H9 (cell line): ENCODE measurements around the gene OR2L8. TPM values are rescaled to one million over a fixed set of nuclear protein-coding genes. Genes with fewer than 3 reads are reported as not detected.

Experiments used
- DNase-seq: peaks from one replicate; pipeline ENCODE4 v3.0.0-alpha.2; 2017
- H2AFZ ChIP-seq: one replicate; pipeline ENCODE4 v1.6.1; 2013; ENCODE audit warnings: mild to moderate bottlenecking, low read length, control low read depth, moderate library complexity
- H2AK5ac ChIP-seq: 2 replicates; pipeline ENCODE4 v1.6.1; 2013; ENCODE audit warnings: low read length, control low read depth, mixed read lengths; ENCODE audit not compliant: insufficient read length
- H2BK120ac ChIP-seq: one replicate; pipeline ENCODE4 v1.6.1; 2013; ENCODE audit warnings: low read depth, mild to moderate bottlenecking, low read length, control low read depth, inconsistent platforms; ENCODE audit not compliant: poor library complexity, severe bottlenecking
- H2BK12ac ChIP-seq: 2 replicates; pipeline ENCODE4 v1.6.1; 2013; ENCODE audit warnings: low read length, control low read depth, mixed read lengths, low read depth; ENCODE audit not compliant: insufficient read length
- H2BK15ac ChIP-seq: 2 replicates; pipeline ENCODE4 v1.6.1; 2013; ENCODE audit warnings: low read depth, low read length, control low read depth
- H2BK20ac ChIP-seq: one replicate; pipeline ENCODE4 v1.6.1; 2013; ENCODE audit warnings: low read depth, mild to moderate bottlenecking, low read length, control low read depth, inconsistent platforms; ENCODE audit not compliant: poor library complexity, severe bottlenecking
- H2BK5ac ChIP-seq: 2 replicates; pipeline ENCODE4 v1.6.1; 2013; ENCODE audit warnings: low read length, control low read depth, mixed read lengths; ENCODE audit not compliant: insufficient read length
- H3K14ac ChIP-seq: 2 replicates; pipeline ENCODE4 v1.6.1; 2013; ENCODE audit warnings: low read length, control low read depth; ENCODE audit not compliant: insufficient read depth
- H3K18ac ChIP-seq: 2 replicates; pipeline ENCODE4 v1.6.1; 2013; ENCODE audit warnings: low read depth, mild to moderate bottlenecking, mixed read lengths, low read length, control low read depth; ENCODE audit not compliant: insufficient read length
- H3K23ac ChIP-seq: 2 replicates; pipeline ENCODE4 v1.6.1; 2013; ENCODE audit warnings: low read length, control low read depth, mixed read lengths, low read depth; ENCODE audit not compliant: insufficient read length
- H3K23me2 ChIP-seq: 2 replicates; pipeline ENCODE4 v1.6.1; 2013; ENCODE audit warnings: low read depth, mild to moderate bottlenecking, mixed read lengths, low read length, control low read depth; ENCODE audit not compliant: insufficient read length, poor library complexity, severe bottlenecking
- H3K27ac ChIP-seq: 2 replicates; pipeline ENCODE4 v1.5.1; 2013; ENCODE audit warnings: low read length, control low read depth, mixed read lengths, low read depth; ENCODE audit not compliant: insufficient read length
- H3K27me3 ChIP-seq: 2 replicates; pipeline ENCODE4 v1.6.1; 2013; ENCODE audit warnings: low read length, control low read depth, inconsistent platforms; ENCODE audit not compliant: insufficient read depth
- H3K4ac ChIP-seq: 2 replicates; pipeline ENCODE4 v1.6.1; 2013; ENCODE audit warnings: low read depth, mild to moderate bottlenecking, control low read depth, inconsistent platforms, low read length, moderate library complexity
- H3K4me1 ChIP-seq: 2 replicates; pipeline ENCODE4 v1.6.1; 2013; ENCODE audit warnings: low read length, control low read depth, inconsistent platforms; ENCODE audit not compliant: insufficient read depth
- H3K4me2 ChIP-seq: 2 replicates; pipeline ENCODE4 v1.6.1; 2013; ENCODE audit warnings: low read length, control low read depth, mixed read lengths; ENCODE audit not compliant: insufficient read length, insufficient read depth
- H3K56ac ChIP-seq: 2 replicates; pipeline ENCODE4 v1.6.1; 2013; ENCODE audit warnings: low read depth, mild to moderate bottlenecking, mixed read lengths, low read length, control low read depth; ENCODE audit not compliant: insufficient read length
- H3K79me1 ChIP-seq: 2 replicates; pipeline ENCODE4 v1.6.1; 2013; ENCODE audit warnings: low read depth, mild to moderate bottlenecking, moderate library complexity, low read length, control low read depth, inconsistent platforms; ENCODE audit not compliant: insufficient read depth, poor library complexity, severe bottlenecking
- H3K79me2 ChIP-seq: 2 replicates; pipeline ENCODE4 v1.6.1; 2013; ENCODE audit warnings: low read length, control low read depth, inconsistent platforms; ENCODE audit not compliant: insufficient read depth
- H3K9ac ChIP-seq: 2 replicates; pipeline ENCODE4 v1.6.1; 2013; ENCODE audit warnings: low read length, control low read depth, mixed read lengths; ENCODE audit not compliant: insufficient read length; ENCODE audit errors: extremely low read depth
- H3K9me3 ChIP-seq: one replicate; pipeline ENCODE4 v1.6.1; 2013; ENCODE audit warnings: low read depth, low read length, inconsistent platforms; ENCODE audit not compliant: control insufficient read depth
- H3T11ph ChIP-seq: one replicate; pipeline ENCODE4 v1.6.1; 2013; ENCODE audit warnings: mild to moderate bottlenecking, low read length, control low read depth, inconsistent platforms
- H4K20me1 ChIP-seq: one replicate; pipeline ENCODE4 v1.6.1; 2013; ENCODE audit not compliant: control insufficient read depth, insufficient read length, insufficient read depth
- H4K5ac ChIP-seq: 2 replicates; pipeline ENCODE4 v1.6.1; 2013; ENCODE audit warnings: low read depth, mild to moderate bottlenecking, mixed read lengths, low read length, control low read depth; ENCODE audit not compliant: insufficient read length
- H4K8ac ChIP-seq: replicated peaks from 2 replicates; pipeline ENCODE4 v1.6.1; 2013; ENCODE audit warnings: low read length, control low read depth, mixed read lengths, low read depth; ENCODE audit not compliant: insufficient read length
- H4K91ac ChIP-seq: 2 replicates; pipeline ENCODE4 v1.6.1; 2013; ENCODE audit warnings: low read depth, mild to moderate bottlenecking, moderate library complexity, mixed read lengths, low read length, control low read depth; ENCODE audit not compliant: insufficient read length
- H3K27ac Mint-ChIP-seq, 3 experiments: 2 replicates in 2 of 3; 3 replicates in 1 of 3; pipeline ENCODE4 v1.8.0; 2020 to 2021; ENCODE audit warnings: mixed read lengths in 3 of 3, mild to moderate bottlenecking in 1 of 3, moderate library complexity in 1 of 3
- H3K27me3 Mint-ChIP-seq: 2 replicates; pipeline ENCODE4 v1.8.0; 2021; ENCODE audit warnings: low read depth, mild to moderate bottlenecking, moderate library complexity, mixed read lengths
- H3K36me3 Mint-ChIP-seq, 3 experiments: 2 replicates in 2 of 3; 3 replicates in 1 of 3; pipeline ENCODE4 v1.8.0; 2020 to 2021; ENCODE audit warnings: low read depth in 3 of 3, mixed read lengths in 3 of 3; ENCODE audit not compliant: insufficient read depth in 1 of 3
- H3K4me1 Mint-ChIP-seq, 2 experiments: 2 replicates each; pipeline ENCODE4 v1.8.0; 2020; ENCODE audit warnings: mixed read lengths in 2 of 2
- H3K4me3 Mint-ChIP-seq, 2 experiments: 2 replicates in 1 of 2; 3 replicates in 1 of 2; pipeline ENCODE4 v1.8.0; 2020 to 2021; ENCODE audit warnings: mild to moderate bottlenecking in 2 of 2, mixed read lengths in 2 of 2, moderate library complexity in 1 of 2
- H3K9me3 Mint-ChIP-seq, 2 experiments: 2 replicates in 1 of 2; 3 replicates in 1 of 2; pipeline ENCODE4 v1.8.0; 2020; ENCODE audit warnings: mild to moderate bottlenecking in 2 of 2, mixed read lengths in 2 of 2, moderate library complexity in 1 of 2
- CTCF ChIP-seq: fragments of 200-600 bp; sonication (generic); conservative IDR thresholded peaks from 3 replicates; pipeline ENCODE4 v1.8.0; 2021; ENCODE audit warnings: antibody characterized with exemption, mild to moderate bottlenecking
- WGBS: extraction: QIAGEN DNeasy Blood & Tissue Kit; methylation state at CpG from one replicate; pipeline ENCODE4 v1.1.7; 2013; ENCODE audit warnings: missing lambda C conversion rate, low lambda C conversion rate, mixed read lengths; ENCODE audit not compliant: insufficient read length; ENCODE audit errors: extremely low coverage; 5-methylcytosine and 5-hydroxymethylcytosine counted together
- total RNA-seq: library from RNA; stranded (reverse); gene quantifications from 2 replicates; pipeline ENCODE4 v1.2.1, GENCODE V29; 2021

The OR2L8 gene
- total RNA-seq, 1 experiment from 2014 or later, result 0.24 TPM

- Histone ChIP-seq H2BK5ac (no peak overlapping the region), H3K23ac (no peak overlapping the region), H2AK5ac (no peak overlapping the region), H4K5ac (no peak overlapping the region), H3K18ac (no peak overlapping the region), H3K9ac (no peak overlapping the region), H3K14ac (no peak overlapping the region), H3K79me2 (no peaks in the 10 kb centered on the region), H4K20me1 (no peaks in the 10 kb centered on the region), H3K56ac (no peak overlapping the region), H3K4me2 (no peak overlapping the region), H3K9me3 (peaks cover 49% of the 10 kb centered on the region), H3K79me1 (no peaks in the 10 kb centered on the region), H3T11ph (no peak overlapping the region), H4K91ac (no peak overlapping the region), H3K4me1 (no peaks in the 10 kb centered on the region), H3K23me2 (no peaks in the 10 kb centered on the region), H2AFZ (no peak overlapping the region), H3K27me3 (no peaks in the 10 kb centered on the region), H2BK12ac (no peak overlapping the region), H2BK15ac (no peak overlapping the region), H4K8ac (no peak overlapping the region), H2BK20ac (no peak overlapping the region), H3K27ac (no peak overlapping the region), H2BK120ac (no peak overlapping the region), H3K4ac (no peak overlapping the region)
- Mint-ChIP-seq H3K27ac (no peak overlapping the region), H3K4me1 (no peaks in the 10 kb centered on the region), H3K9me3 (peaks cover 66 to 72% of the 10 kb centered on the region in 2 experiments), H3K36me3 (peaks cover 0 to 21% (median 5%) of the 10 kb centered on the region in 3 experiments; a peak in 4 of 7 replicates), H3K4me3 (no peak overlapping the region), H3K27me3 (0 out of 2 replicates have a peak, but pooled peaks cover 1% of the 10 kb centered on the region)
- WGBS, result no CpG with 5 or more reads among the region's 3 CpGs
- no peak for TF ChIP-seq CTCF
- DNase-seq, result no peak
These were observed 13.1 kb downstream of the OR2L8 start for GRCh38 chr1:247961791-247962190.
